A549 (cell line): ENCODE data around the gene PCDHGC5. TPM values are rescaled to one million over a fixed set of nuclear protein-coding genes. Genes with fewer than 3 reads are reported as not detected.

Experiments used
- ATAC-seq, 2 experiments: fragments of 200-7000 bp in 1 of 2; fragments of >200 bp in 1 of 2; cut with Nextera tagmentation in 1 of 2; cut with Tn5 transposase in 1 of 2; 3 replicates each; pipeline versions ENCODE4 v1.8.0 to v1.9.1; 2018 to 2020; ENCODE audit warnings: mild to moderate bottlenecking in 1 of 2, moderate library complexity in 1 of 2
- CTCF ChIA-PET: fragments of 300-600 bp; sonication (Branson Sonifier 250); formaldehyde crosslinking; extraction: SDS; loops from one replicate; lab custom pipeline; 2021; ENCODE audit warnings: antibody characterized with exemption, inconsistent platforms; lab: Yijun Ruan, JAX
- POLR2A ChIA-PET: fragments of 350-600 bp; formaldehyde crosslinking; extraction: SDS; loops from one replicate; lab custom pipeline; 2021; ENCODE audit warnings: antibody characterized with exemption, inconsistent platforms; lab: Yijun Ruan, JAX
- DNase-seq, 2 experiments: peaks; one replicate each; pipeline versions ENCODE4 v3.0.0 to v3.0.0-alpha.2; 2011 to 2016; ENCODE audit warnings: low read depth in 1 of 2, low spot score in 1 of 2
- FAIRE-seq: peaks from 2 replicates; lab custom pipeline; 2011; peaks lifted over from hg19 to GRCh38; lab: Jason Lieb, UNC
- H3K27ac ChIP-seq, 2 experiments: fragments of >200 bp; sonication (Bioruptor Twin); formaldehyde crosslinking; 3 replicates each; pipeline ENCODE4 v1.5.1; 2016 to 2017
- H3K4me1 ChIP-seq: fragments of >200 bp; sonication (Bioruptor Twin); formaldehyde crosslinking; 3 replicates; pipeline ENCODE4 v1.6.1; 2016
- H3K4me2 ChIP-seq: fragments of >200 bp; sonication (Bioruptor Twin); formaldehyde crosslinking; 3 replicates; pipeline ENCODE4 v1.6.1; 2016
- H3K4me3 ChIP-seq: fragments of >200 bp; sonication (Bioruptor Twin); formaldehyde crosslinking; 3 replicates; pipeline ENCODE4 v1.5.1; 2016
- H3K9me3 ChIP-seq: fragments of >200 bp; sonication (Bioruptor Twin); formaldehyde crosslinking; 3 replicates; pipeline ENCODE4 v1.6.1; 2016
- CBX2 ChIP-seq: fragments of 200-600 bp; sonication (generic); IDR thresholded peaks from 2 replicates; pipeline ENCODE4 v1.6.1; 2016; ENCODE audit warnings: low read depth, mild to moderate bottlenecking, borderline replicate concordance
- CEBPB ChIP-seq, 2 experiments: fragments of >200 bp in 1 of 2; sonication (Bioruptor Twin) in 1 of 2; formaldehyde crosslinking in 1 of 2; IDR thresholded peaks; 2 replicates each; pipeline ENCODE4 v1.6.1; 2012 to 2016
- FOSB ChIP-seq: fragments of 250-450 bp; sonication (Bioruptor Pico); IDR thresholded peaks from 2 replicates; pipeline ENCODE4 v1.5.0; 2020; ENCODE audit warnings: mild to moderate bottlenecking, moderate library complexity
- FOSL2 ChIP-seq, 2 experiments: fragments of 450-650 bp in 1 of 2; fragments of >200 bp in 1 of 2; sonication (Bioruptor Twin) in 1 of 2; formaldehyde crosslinking; IDR thresholded peaks; 2 replicates each; pipeline versions ENCODE4 v1.5.0 to v1.6.1; 2016 to 2020; ENCODE audit warnings: mild to moderate bottlenecking in 1 of 2, moderate library complexity in 1 of 2
- HDAC2 ChIP-seq: fragments of 200-600 bp; sonication (generic); IDR thresholded peaks from 2 replicates; pipeline ENCODE4 v1.6.1; 2016
- JUN ChIP-seq, 2 experiments: fragments of >200 bp; sonication (Bioruptor Twin); formaldehyde crosslinking; IDR thresholded peaks; 2 replicates in 1 of 2; 3 replicates in 1 of 2; pipeline ENCODE4 v1.6.1; 2016 to 2017
- NFE2L2 ChIP-seq: fragments of 150-350 bp; conservative IDR thresholded peaks from 2 replicates; pipeline ENCODE4 v1.6.1; 2014; ENCODE audit warnings: low read length
- PHF8 ChIP-seq: fragments of 200-600 bp; sonication (generic); IDR thresholded peaks from 2 replicates; pipeline ENCODE4 v1.6.1; 2016; ENCODE audit warnings: low read depth, mild to moderate bottlenecking, antibody characterized with exemption, moderate library complexity, borderline replicate concordance
- POLR2AphosphoS2 ChIP-seq: conservative IDR thresholded peaks from 2 replicates; pipeline ENCODE4 v1.6.1; 2012; ENCODE audit warnings: low read length, improper control_type of control experiment, inconsistent platforms
- RAD21 ChIP-seq, 2 experiments: fragments of >200 bp in 1 of 2; sonication (Bioruptor Twin) in 1 of 2; formaldehyde crosslinking in 1 of 2; IDR thresholded peaks in 1 of 2; conservative IDR thresholded peaks in 1 of 2; 2 replicates in 1 of 2; 3 replicates in 1 of 2; pipeline ENCODE4 v1.6.1; 2012 to 2018; ENCODE audit warnings: inconsistent platforms in 1 of 2
- RFX5 ChIP-seq: fragments of 450-650 bp; IDR thresholded peaks from 2 replicates; pipeline ENCODE4 v1.7.1; 2014; ENCODE audit warnings: antibody characterized with exemption, mild to moderate bottlenecking, moderate library complexity
- RNF2 ChIP-seq: fragments of 200-600 bp; sonication (generic); IDR thresholded peaks from 2 replicates; pipeline ENCODE4 v1.6.1; 2016; ENCODE audit warnings: low read depth, mild to moderate bottlenecking, antibody characterized with exemption, moderate library complexity, borderline replicate concordance
- TFCP2L1 ChIP-seq: fragments of 250-450 bp; sonication (Bioruptor Pico); IDR thresholded peaks from 2 replicates; pipeline ENCODE4 v1.5.0; 2021; ENCODE audit warnings: mild to moderate bottlenecking
- ZC3H11A ChIP-seq: fragments of 450-650 bp; IDR thresholded peaks from 2 replicates; pipeline ENCODE4 v1.6.1; 2014; ENCODE audit warnings: antibody characterized with exemption, mild to moderate bottlenecking
- ZFP36 ChIP-seq: fragments of 450-650 bp; IDR thresholded peaks from 2 replicates; pipeline ENCODE4 v1.6.1; 2014; ENCODE audit warnings: borderline replicate concordance; ENCODE audit not compliant: partially characterized antibody
- WGBS: methylation state at CpG from one replicate; pipeline ENCODE4 v1.1.6; 2017; ENCODE audit errors: missing lambda C conversion rate; 5-methylcytosine and 5-hydroxymethylcytosine counted together
- polyA plus RNA-seq, 4 experiments: library from polyadenylated mRNA; depleted of rRNA in 3 of 4; stranded (reverse); fragments of >200 nt; fragmentation: RNase III in 1 of 4; extraction: RNeasy Plus Mini Kit Qiagen cat#74134 plus additional on column Dnase treatment in 1 of 4; gene quantifications; 2 replicates in 3 of 4; 3 replicates in 1 of 4; pipeline ENCODE4 v1.2.3, GENCODE V29; 2011 to 2017
- TF ChIP-seq, protein P1 (sequence below): fragments of 150-350 bp; IDR thresholded peaks from 2 replicates; pipeline ENCODE4 v1.6.1; 2014; ENCODE audit warnings: low read depth, mild to moderate bottlenecking, low read length
- TF ChIP-seq, protein P2 (sequence below): IDR thresholded peaks from 2 replicates; pipeline ENCODE4 v1.6.1; 2012
- TF ChIP-seq, protein P3 (sequence below): fragments of 250-450 bp; sonication (Bioruptor Pico); IDR thresholded peaks from 2 replicates; pipeline ENCODE4 v1.5.0; 2021; ENCODE audit warnings: mild to moderate bottlenecking, moderate library complexity, borderline replicate concordance

Gene PCDHGC5
- polyA plus RNA-seq, 2 of the 4 experiments (the other 2 are of a cell fraction): not detected

DNA sequence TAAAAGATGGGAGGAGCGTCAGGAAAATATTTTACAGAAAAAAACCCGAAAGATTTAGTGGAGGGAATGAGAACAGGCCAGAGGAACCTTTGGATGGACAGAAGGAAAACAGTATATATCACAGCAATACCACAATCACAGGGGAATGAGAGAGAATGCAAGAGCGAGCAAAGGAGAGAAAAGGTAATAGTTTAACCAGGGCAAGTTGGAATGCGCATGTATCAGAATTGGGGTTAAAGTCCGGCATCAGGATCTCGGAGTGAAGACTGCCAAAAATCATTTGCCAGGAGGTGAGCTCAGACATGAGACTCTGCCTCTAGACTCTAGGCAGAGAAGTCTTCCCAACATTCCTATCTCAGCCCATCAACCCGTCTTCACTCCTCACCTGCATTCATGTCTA is 36.8 kb downstream of the PCDHGC5 start:
- CTCF ChIA-PET: interaction anchor here (0.6 to 12.8 kb wide), 15 partner anchors 8 to 161 kb away, joined by 3 to 163 read pairs (median 8); partner anchors contain the start of genes DIAPH1, PCDHGA5, PCDHGA7 and PCDHGB3
- DNase-seq (no peak), FAIRE-seq (no peak), ATAC-seq (no peak)
- Histone ChIP-seq H3K27ac (no peak overlapping the region), H3K4me1 (peaks cover 32% of the 10 kb centered on the region), H3K9me3 (no peaks in the 10 kb centered on the region), H3K4me3 (no peak overlapping the region), H3K4me2 (no peak overlapping the region; the same call in 2 of the 3 replicates)
- WGBS: 71% methylated on average over 7 of the region's 7 CpGs
- TF ChIP-seq ZFP36: no peak
- no peak for TF ChIP-seq ZC3H11A
- TF ChIP-seq RNF2: no peak
- no peak for TF ChIP-seq RAD21 (conservative IDR thresholded peaks at IDR 0.05 in 1 of 2, IDR thresholded peaks at IDR 0.05 in 1 of 2)
- TF ChIP-seq FOSL2 (IDR thresholded peaks at IDR 0.05): no peak
- no peak for TF ChIP-seq FOSL2 (CRISPR knock-in tag; IDR thresholded peaks at IDR 0.05)
- no peak for TF ChIP-seq CEBPB (IDR thresholded peaks at IDR 0.05)
- TF ChIP-seq, protein P1, sequence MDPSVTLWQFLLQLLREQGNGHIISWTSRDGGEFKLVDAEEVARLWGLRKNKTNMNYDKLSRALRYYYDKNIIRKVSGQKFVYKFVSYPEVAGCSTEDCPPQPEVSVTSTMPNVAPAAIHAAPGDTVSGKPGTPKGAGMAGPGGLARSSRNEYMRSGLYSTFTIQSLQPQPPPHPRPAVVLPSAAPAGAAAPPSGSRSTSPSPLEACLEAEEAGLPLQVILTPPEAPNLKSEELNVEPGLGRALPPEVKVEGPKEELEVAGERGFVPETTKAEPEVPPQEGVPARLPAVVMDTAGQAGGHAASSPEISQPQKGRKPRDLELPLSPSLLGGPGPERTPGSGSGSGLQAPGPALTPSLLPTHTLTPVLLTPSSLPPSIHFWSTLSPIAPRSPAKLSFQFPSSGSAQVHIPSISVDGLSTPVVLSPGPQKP: no peak
- no peak for TF ChIP-seq PHF8
- TF ChIP-seq POLR2AphosphoS2: no peak
- TF ChIP-seq FOSB (CRISPR knock-in tag): no peak
- POLR2A ChIA-PET: no interaction called here

DNA sequence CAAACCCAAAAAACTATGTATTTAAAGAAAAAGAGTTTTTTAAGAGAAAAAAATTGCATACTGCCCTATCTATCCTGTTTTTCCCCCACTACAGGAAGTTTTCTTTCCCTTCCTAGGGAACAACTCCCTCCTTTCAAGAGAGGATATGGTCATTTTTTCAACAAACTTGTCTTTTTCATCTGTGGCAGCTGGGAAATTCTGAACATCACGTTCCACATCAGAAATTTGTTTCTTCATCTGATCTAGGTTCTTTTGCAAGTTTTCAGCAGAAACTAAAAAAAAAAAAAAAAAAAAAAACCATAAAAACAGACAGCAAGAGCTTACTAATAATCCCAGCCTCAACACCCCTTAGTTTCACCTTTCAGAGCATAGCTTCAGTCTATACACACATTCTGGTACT is 38.5 kb downstream of the PCDHGC5 start:
- H3K4me3 ChIP-seq: no peak overlapping the region
- ChIA-PET POLR2A (no interaction called here), CTCF (interaction anchor here (0.9 to 12.8 kb wide), 8 partner anchors 19 to 433 kb away, joined by 3 to 163 read pairs (median 6); partner anchors contain the start of genes PCDHB11, PCDHB2, PCDHGA2 and PCDHGA7)
- no peak overlapping the region for H3K4me2 ChIP-seq
- H3K9me3 ChIP-seq: no peaks in the 10 kb centered on the region
- no peak for DNase-seq
- H3K27ac ChIP-seq: no peak overlapping the region
- FAIRE-seq: no peak
- H3K4me1 ChIP-seq: peaks cover 16% of the 10 kb centered on the region; the same call in 2 of the 3 replicates
- no peak for ATAC-seq
- 89% methylated on average over 1 of the region's 1 CpG for WGBS
- TF ChIP-seq, protein P2, sequence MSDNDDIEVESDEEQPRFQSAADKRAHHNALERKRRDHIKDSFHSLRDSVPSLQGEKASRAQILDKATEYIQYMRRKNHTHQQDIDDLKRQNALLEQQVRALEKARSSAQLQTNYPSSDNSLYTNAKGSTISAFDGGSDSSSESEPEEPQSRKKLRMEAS: no peak
- no peak for TF ChIP-seq RFX5
- no peak for TF ChIP-seq JUN (IDR thresholded peaks at IDR 0.05)
- TF ChIP-seq, all 56 proteins: peak for 0

DNA sequence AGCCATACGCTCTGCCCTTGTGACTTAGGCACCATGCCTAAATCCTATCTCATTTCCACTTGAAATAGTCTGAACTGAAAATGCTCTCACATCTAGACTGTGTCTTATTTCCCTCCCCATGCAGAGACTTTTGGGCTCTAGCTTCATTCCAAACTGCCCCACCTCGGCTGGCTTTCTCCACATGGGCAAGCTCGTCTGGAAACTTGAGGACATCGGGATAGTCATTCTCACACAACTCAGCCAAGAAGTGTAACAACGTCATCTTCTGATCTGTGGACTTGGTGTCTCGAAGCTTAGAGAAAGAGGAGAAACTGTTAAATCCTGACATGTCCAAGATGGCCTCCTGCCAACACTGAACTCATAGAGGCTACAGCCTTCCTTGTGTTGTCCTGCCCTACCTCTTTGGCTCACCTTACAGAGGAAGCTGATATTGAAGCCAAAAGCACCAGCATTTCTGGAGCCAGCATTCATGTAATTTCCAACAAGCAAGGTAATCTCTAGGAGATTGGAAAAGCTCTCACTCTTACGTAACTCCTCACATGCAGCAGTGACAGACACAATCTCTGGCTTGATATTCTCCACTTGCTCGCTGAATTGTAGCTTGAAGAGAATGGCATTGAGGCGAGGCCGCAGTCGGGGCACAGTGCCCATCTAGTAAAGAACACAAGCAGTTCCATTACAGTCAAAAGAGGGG is 39.6 kb downstream of the PCDHGC5 start:
- FAIRE-seq: no peak
- WGBS: 90% methylated on average over 11 of the region's 11 CpGs
- no peak overlapping the region for H3K4me2 ChIP-seq

More for the DNA sequence above, 39.6 kb downstream of the PCDHGC5 start:
- ATAC-seq (no peak), DNase-seq (no peak)
- H3K9me3 ChIP-seq: no peaks in the 10 kb centered on the region
- POLR2A ChIA-PET: no interaction called here
- H3K4me3 ChIP-seq: no peak overlapping the region
- TF ChIP-seq RNF2: no peak
- TF ChIP-seq, protein P3, sequence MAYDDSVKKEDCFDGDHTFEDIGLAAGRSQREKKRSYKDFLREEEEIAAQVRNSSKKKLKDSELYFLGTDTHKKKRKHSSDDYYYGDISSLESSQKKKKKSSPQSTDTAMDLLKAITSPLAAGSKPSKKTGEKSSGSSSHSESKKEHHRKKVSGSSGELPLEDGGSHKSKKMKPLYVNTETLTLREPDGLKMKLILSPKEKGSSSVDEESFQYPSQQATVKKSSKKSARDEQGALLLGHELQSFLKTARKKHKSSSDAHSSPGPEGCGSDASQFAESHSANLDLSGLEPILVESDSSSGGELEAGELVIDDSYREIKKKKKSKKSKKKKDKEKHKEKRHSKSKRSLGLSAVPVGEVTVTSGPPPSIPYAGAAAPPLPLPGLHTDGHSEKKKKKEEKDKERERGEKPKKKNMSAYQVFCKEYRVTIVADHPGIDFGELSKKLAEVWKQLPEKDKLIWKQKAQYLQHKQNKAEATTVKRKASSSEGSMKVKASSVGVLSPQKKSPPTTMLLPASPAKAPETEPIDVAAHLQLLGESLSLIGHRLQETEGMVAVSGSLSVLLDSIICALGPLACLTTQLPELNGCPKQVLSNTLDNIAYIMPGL (CRISPR knock-in tag): no peak
- no peak for TF ChIP-seq RFX5
- no peak for TF ChIP-seq CBX2
- TF ChIP-seq FOSL2 (IDR thresholded peaks at IDR 0.05): no peak
- no peak for TF ChIP-seq FOSL2 (CRISPR knock-in tag; IDR thresholded peaks at IDR 0.05)
- TF ChIP-seq HDAC2: no peak
- TF ChIP-seq TFCP2L1: no peak
- no peak for TF ChIP-seq NFE2L2
- peaks cover 16% of the 10 kb centered on the region; the same call in 2 of the 3 replicates for H3K4me1 ChIP-seq
- CTCF ChIA-PET: interaction anchor here (0.8 to 12.8 kb wide), 12 partner anchors 20 to 434 kb away, joined by 3 to 163 read pairs (median 6); partner anchors contain the start of genes PCDHB11, PCDHB2, PCDHGA5 and PCDHGA7
- no peak overlapping the region for H3K27ac ChIP-seq
